HG03378 (cell line): ENCODE results near the gene IKBKE.

Source experiments
- ATAC-seq: cut with Tn5 transposase; IDR thresholded peaks from one replicate; pipeline ENCODE4 v1.9.1; 2021; ENCODE audit warnings: mild to moderate bottlenecking, moderate library complexity; ENCODE audit not compliant: unreplicated experiment

Gene IKBKE

GRCh38 chr1:206538086-206538770, 68.0 kb downstream of the IKBKE start:
- ATAC-seq, result no peak

DNA sequence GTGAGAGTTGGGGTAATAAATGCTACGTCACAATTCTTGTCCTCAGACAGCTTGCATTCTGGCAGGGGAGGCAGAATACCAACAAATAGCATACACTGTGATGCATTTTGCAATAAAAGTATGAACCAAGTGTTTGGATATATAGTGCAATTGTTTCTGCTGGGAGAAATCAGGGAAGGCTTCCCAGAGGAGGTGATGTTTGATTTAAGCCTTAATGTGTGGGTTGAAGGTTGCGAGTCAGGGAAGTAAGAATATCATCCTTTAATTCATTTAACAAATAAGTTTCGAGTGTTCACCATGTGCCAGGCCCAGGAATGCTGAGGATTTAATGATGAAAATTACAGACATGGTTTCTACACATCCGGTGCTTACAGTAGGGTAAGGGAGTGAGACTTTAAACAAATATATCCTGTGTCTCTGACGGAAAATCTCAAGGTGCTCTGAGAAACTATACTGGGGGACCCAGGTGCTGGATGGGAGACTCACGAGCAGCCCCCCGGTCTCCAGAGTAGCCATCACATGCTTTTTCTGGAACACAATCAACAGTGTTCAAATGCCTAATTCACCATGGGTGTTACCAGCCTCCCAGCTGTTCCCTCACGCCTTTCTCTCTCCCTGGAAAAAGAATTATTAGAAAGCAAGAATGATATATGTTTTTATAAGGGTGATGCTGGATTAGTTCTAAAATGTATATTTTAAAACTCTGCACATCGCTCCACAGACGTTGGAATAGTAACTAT, 68.8 kb downstream of the IKBKE start:
- no peak for ATAC-seq

DNA sequence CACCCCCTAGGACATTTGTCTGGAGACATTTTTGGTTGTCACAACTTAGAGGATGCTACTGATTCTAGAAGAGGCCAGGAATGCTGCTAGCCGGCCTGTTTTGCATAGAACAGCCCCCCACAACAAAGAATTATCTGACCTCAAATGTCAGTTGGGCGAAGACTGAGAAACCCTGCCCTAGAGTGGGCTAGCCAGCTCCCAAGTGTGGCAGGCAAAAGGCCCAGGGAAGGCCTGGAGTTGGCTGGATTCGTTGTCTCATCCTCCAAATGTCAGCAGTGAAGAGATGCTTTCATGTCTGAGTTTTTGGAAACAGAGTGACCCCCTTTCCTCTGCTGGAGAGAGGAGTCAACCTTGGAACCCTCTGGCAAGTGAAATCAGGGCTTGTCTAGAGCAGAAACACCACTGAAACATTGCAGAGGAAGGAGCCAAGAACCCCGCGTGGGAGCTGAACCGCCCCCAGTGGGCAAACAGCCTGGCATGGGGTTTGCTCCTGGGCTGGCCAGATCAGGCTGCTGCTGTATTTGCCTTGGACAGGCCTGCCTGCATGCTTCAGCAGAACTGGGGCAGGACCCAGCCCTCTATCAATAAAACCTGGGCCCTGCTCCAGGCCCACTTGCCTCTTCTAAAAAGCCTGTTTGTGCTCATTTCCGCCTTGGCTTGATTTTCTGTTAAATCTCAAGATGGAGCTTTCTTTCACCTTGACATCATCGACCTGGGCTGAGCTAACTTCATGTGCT, 69.9 kb downstream of the IKBKE start:
- ATAC-seq, result no peak

DNA sequence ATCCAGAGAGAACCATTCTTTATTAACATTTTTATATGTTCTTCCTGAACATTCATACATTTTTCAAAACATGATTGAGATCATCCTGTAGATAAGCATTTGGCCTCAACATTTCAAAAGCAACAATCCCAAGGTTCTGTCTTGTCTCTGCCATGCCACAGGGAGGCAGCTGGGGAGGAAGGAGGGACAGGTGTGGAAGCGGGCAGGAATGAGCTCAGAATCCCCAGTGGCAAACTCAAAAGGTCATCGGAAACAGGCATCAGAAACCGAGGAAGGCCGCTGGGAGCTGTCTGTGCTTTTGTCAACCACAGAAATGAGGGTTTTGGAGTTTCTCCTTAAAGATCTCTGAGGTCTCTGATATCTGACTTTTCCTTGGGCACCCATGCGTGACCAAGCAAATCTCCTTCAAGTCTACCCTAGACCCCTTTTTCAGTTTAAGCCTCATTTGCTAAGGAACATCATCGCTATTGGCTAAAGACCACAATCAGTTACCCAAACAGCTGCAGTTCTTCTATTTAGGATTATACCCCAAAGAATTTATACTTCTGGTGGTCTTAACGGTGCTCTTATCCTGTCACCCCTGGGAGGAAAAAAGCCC, 71.1 kb downstream of the IKBKE start:
- no peak for ATAC-seq

GRCh38 chr1:206544562-206545257, 74.4 kb downstream of the IKBKE start:
- ATAC-seq, result no peak

DNA sequence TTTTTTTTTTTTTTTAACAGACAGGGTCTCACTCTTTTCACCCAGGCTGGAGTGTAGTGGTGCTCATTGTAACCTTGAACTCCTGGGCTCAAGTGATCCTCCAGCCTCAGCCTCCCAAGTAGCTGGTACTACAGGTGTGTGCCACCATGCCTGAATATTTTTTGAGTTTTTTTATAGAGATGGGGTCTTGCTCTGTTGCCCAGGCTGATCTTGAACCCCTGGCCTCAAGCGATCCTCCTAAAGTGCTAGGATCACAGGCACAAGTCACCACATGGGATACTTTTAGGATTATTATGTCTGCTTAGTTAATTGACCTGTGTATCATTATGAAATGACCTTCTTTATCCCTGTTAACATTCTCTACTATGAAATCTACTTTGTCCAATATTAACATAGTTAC, 75.1 kb downstream of the IKBKE start:
- ATAC-seq, result no peak
